SH-SY5Y (cell line): ENCODE data around the gene TCP1.

Experiments used
- GATA2 ChIP-seq: IDR thresholded peaks from 2 replicates; pipeline ENCODE4 v1.6.1; 2011; ENCODE audit warnings: mild to moderate bottlenecking, low read depth, low read length
- GATA3 ChIP-seq: IDR thresholded peaks from 2 replicates; pipeline ENCODE4 v1.6.1; 2011; ENCODE audit warnings: low read depth, mild to moderate bottlenecking, low read length, moderate library complexity

DNA sequence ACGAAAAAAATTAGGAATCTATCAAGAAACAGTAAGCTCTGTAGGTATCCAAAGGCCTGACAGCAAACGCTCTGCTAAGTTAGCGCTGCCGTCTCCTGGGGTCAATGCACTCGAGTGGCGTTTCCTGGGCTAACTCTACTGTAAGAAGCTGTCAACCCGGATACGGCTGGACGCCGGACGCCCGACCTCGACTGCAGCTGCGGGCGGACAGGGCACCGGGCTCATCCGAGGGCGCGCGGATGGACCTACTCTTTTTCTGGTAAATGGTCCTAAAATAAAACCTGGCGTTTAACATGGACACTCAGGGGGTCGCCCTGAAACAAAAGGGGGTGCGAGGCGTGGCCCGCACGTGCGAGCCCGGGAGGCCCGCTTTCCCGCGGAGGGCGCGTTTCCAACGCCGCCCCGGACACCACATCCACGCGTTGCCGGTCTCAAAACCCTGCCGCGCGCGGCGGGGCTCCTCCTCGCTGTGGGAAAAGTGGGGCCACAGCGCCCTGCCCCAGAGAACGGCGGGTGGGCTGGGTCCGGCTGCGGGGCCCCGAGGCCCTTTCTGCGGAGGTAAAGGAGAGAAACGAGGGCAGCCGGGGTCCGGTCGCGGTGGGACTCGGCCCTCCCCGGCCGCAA, 537 bp downstream of the TCP1 start:
- TF ChIP-seq GATA2 = no peak
- no peak for TF ChIP-seq GATA3
